Smooth muscle cell (in vitro differentiated cells): ENCODE data around the gene IGFBP1. TPM values are rescaled to one million over a fixed set of nuclear protein-coding genes. Genes with fewer than 3 reads are reported as not detected.
"Not testable (repeated sequence)": the region's sequence is repeated elsewhere in the genome, so short reads cannot be mapped to it uniquely, and the experiment has no call there.

Experiments
- DNase-seq: peaks from one replicate; lab custom pipeline; 2025; ENCODE audit not compliant: unreplicated experiment; lab: John Stamatoyannopoulos, UW
- H2AFZ ChIP-seq: fragments of 200-600 bp; sonication (generic); 2 replicates; pipeline ENCODE4 v1.6.0; 2016; ENCODE audit warnings: antibody characterized with exemption, low read depth, mild to moderate bottlenecking
- H3F3A ChIP-seq: fragments of 200-600 bp; sonication (generic); 2 replicates; pipeline ENCODE4 v1.6.0; 2017; ENCODE audit warnings: antibody characterized with exemption, low read depth
- H3K27ac ChIP-seq: fragments of 200-600 bp; sonication (generic); 2 replicates; pipeline ENCODE4 v1.5.1; 2016; ENCODE audit warnings: low read depth, mild to moderate bottlenecking
- H3K27me3 ChIP-seq: fragments of 200-600 bp; sonication (generic); 2 replicates; pipeline ENCODE4 v1.6.1; 2016; ENCODE audit warnings: low read depth, mild to moderate bottlenecking
- H3K36me3 ChIP-seq: fragments of 200-600 bp; sonication (generic); 2 replicates; pipeline ENCODE4 v1.5.1; 2016; ENCODE audit warnings: low read depth
- H3K4me1 ChIP-seq: fragments of 200-600 bp; sonication (generic); 2 replicates; pipeline ENCODE4 v1.5.1; 2016; ENCODE audit warnings: low read depth
- H3K4me2 ChIP-seq: fragments of 200-600 bp; sonication (generic); 2 replicates; pipeline ENCODE4 v1.6.0; 2016; ENCODE audit warnings: mild to moderate bottlenecking
- H3K4me3 ChIP-seq: fragments of 200-600 bp; sonication (generic); 2 replicates; pipeline ENCODE4 v1.5.1; 2016; ENCODE audit warnings: mild to moderate bottlenecking
- H3K79me2 ChIP-seq: fragments of 200-600 bp; sonication (generic); 2 replicates; pipeline ENCODE4 v1.6.0; 2016; ENCODE audit warnings: low read depth, mild to moderate bottlenecking
- H3K9ac ChIP-seq: fragments of 200-600 bp; sonication (generic); 2 replicates; pipeline ENCODE4 v1.6.0; 2016; ENCODE audit warnings: low read depth
- H3K9me3 ChIP-seq: fragments of 200-600 bp; sonication (generic); replicated peaks from 2 replicates; pipeline ENCODE4 v1.5.1; 2016; ENCODE audit warnings: low read depth
- H4K20me1 ChIP-seq: fragments of 200-600 bp; sonication (generic); 2 replicates; pipeline ENCODE4 v1.6.0; 2016; ENCODE audit warnings: low read depth
- WGBS: methylation state at CpG from one replicate; pipeline ENCODE4 v1.1.7; 2016; ENCODE audit warnings: low lambda C conversion rate; 5-methylcytosine and 5-hydroxymethylcytosine counted together
- polyA plus RNA-seq: library from polyadenylated mRNA; unstranded; fragments of >200 nt; fragmentation: Nextera tagmentation; extraction: Ambion mirVana; gene quantifications from 2 replicates; pipeline ENCODE4 v1.2.1, GENCODE V29; 2016
- total RNA-seq: library from RNA; depleted of rRNA; stranded (reverse); fragments of >200 nt; gene quantifications from 2 replicates; pipeline ENCODE4 v1.2.3, GENCODE V29; 2014
- TF ChIP-seq, protein P1 (sequence below): fragments of 200-600 bp; sonication (generic); IDR thresholded peaks from 2 replicates; pipeline ENCODE4 v1.5.1; 2017; ENCODE audit warnings: borderline replicate concordance, mild to moderate bottlenecking, antibody characterized with exemption; ENCODE audit not compliant: insufficient read depth, poor library complexity, severe bottlenecking

Gene IGFBP1
- total RNA-seq (not detected in 2 replicates), polyA plus RNA-seq (0.31 TPM in 1 of 2 replicates, not detected in the other)

GRCh38 chr7:45888185-45888992 is at the start of gene IGFBP1:
Gene IGFBP1 (plus strand): TSS chr7:45888488. CDS start chr7:45888653, 165 bp downstream.
- H3K27me3 ChIP-seq = peaks cover 30% of the 10 kb centered on the region
- H3F3A ChIP-seq = no peaks in the 10 kb centered on the region
- TF ChIP-seq, protein P1, sequence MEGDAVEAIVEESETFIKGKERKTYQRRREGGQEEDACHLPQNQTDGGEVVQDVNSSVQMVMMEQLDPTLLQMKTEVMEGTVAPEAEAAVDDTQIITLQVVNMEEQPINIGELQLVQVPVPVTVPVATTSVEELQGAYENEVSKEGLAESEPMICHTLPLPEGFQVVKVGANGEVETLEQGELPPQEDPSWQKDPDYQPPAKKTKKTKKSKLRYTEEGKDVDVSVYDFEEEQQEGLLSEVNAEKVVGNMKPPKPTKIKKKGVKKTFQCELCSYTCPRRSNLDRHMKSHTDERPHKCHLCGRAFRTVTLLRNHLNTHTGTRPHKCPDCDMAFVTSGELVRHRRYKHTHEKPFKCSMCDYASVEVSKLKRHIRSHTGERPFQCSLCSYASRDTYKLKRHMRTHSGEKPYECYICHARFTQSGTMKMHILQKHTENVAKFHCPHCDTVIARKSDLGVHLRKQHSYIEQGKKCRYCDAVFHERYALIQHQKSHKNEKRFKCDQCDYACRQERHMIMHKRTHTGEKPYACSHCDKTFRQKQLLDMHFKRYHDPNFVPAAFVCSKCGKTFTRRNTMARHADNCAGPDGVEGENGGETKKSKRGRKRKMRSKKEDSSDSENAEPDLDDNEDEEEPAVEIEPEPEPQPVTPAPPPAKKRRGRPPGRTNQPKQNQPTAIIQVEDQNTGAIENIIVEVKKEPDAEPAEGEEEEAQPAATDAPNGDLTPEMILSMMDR = no peak
- no peak within 1 kb of the TSS for H3K9ac ChIP-seq
- no peaks in the 10 kb centered on the region for H3K9me3 ChIP-seq
- no peaks in the 10 kb centered on the region for H4K20me1 ChIP-seq
- H3K27ac ChIP-seq = no peak within 1 kb of the TSS
- 8% methylated on average over 62 of the region's 73 CpGs for WGBS
- H3K4me3 ChIP-seq = peak within 1 kb of the TSS; percentile 55
- no peak for DNase-seq
- peak within 1 kb of the TSS; percentile 94 for H3K4me2 ChIP-seq
- no peaks in the 10 kb centered on the region for H3K79me2 ChIP-seq
- peak within 1 kb of the TSS; percentile 76 for H2AFZ ChIP-seq
- H3K4me1 ChIP-seq = no peaks in the 10 kb centered on the region
- H3K36me3 ChIP-seq = no peaks in the 10 kb centered on the region

DNA sequence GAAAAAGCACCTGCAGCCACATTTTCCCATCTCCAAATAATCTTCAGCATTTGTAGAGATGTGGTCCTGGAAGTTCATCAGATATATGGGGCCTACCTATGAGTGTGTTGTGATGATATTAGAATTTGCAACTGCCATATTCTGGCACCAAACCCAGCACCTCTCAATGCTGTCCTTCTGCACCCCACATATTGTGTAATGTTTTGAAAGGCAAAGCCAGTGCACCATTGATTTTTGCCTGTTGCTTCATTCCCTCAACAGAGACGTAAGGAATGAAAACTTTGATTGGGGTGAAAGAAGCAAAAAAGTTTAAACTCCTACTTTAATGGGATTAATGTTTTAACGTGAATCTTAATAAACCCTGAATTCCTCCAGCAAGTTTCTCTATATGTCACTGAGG is 49.4 kb upstream of the IGFBP1 start:
- H2AFZ ChIP-seq, H4K20me1 ChIP-seq, H3K27ac ChIP-seq, H3K36me3 ChIP-seq, H3K79me2 ChIP-seq, H3K4me1 ChIP-seq, H3F3A ChIP-seq, H3K4me2 ChIP-seq, H3K4me3 ChIP-seq, H3K27me3 ChIP-seq, H3K9me3 ChIP-seq, H3K9ac ChIP-seq, DNase-seq: not testable (repeated sequence)
- WGBS = 79% methylated on average over 2 of the region's 2 CpGs

DNA sequence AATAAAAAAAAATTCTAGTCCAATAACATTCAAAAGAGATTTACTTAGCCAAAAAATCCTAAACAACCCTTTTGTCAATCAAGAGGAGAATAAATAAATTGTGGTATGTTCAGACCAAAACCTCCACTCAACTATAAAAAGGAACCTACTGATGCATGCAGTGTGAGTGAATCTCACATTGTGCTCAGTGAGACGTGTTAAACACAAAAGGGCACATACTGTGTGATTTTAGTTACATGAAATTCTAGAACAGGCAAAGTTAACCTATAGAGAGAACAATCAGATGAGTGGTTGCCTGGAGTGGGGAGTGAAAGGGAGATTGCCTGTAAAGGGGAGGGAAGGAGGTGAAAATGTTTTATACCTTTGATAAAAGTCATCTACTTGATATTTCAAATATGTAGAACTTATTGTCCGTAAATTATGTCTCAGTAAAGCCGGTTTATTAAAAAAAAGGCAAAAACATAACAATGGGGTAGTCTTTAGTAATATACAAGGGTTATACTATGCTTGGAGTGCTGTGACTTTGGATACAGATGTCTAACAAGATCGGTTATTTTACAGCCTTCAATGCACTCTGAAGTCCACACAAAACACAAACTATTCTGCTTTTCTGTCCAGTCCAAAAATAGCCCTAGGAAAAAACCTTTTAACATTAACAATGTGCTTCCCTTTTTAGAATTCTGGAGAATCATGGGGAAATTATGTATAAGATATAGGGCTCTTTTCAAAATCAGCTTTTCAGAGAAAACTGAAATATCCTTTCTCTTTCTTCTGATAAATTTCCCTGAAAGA is 46.2 kb upstream of the IGFBP1 start:
- H4K20me1 ChIP-seq, H3K9ac ChIP-seq, H3K27ac ChIP-seq, H3K27me3 ChIP-seq, H3K79me2 ChIP-seq, H2AFZ ChIP-seq, H3F3A ChIP-seq, H3K36me3 ChIP-seq, H3K9me3 ChIP-seq, H3K4me2 ChIP-seq, H3K4me3 ChIP-seq, H3K4me1 ChIP-seq, DNase-seq: not testable (repeated sequence)
- 77% methylated on average over 4 of the region's 4 CpGs for WGBS

DNA sequence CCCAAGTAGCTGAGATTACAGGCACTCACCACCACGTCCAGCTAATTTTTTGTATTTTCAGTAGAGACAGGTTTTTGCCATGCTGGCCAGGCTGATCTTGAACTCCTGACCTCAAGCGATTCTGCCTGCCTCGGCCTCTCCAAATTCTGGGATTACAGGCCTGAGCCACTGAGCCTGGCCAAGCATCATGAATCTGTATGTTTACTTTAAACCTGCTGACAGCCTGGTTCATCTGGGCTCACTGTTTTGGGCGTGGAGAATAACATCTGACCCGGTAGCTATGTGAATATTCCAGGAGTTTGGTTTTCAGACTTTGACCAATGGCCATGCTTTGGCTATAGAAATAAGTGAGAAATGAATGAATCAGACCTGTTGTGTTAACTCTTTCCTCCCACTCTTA is 41.8 kb upstream of the IGFBP1 start:
- H3K9me3 ChIP-seq, H3K27me3 ChIP-seq, H3K4me1 ChIP-seq, H4K20me1 ChIP-seq, H3K36me3 ChIP-seq, H3K27ac ChIP-seq, H3K4me2 ChIP-seq, H2AFZ ChIP-seq, H3K4me3 ChIP-seq, H3K79me2 ChIP-seq, H3F3A ChIP-seq, DNase-seq, H3K9ac ChIP-seq: not testable (repeated sequence)
- 80% methylated on average over 5 of the region's 5 CpGs for WGBS

DNA sequence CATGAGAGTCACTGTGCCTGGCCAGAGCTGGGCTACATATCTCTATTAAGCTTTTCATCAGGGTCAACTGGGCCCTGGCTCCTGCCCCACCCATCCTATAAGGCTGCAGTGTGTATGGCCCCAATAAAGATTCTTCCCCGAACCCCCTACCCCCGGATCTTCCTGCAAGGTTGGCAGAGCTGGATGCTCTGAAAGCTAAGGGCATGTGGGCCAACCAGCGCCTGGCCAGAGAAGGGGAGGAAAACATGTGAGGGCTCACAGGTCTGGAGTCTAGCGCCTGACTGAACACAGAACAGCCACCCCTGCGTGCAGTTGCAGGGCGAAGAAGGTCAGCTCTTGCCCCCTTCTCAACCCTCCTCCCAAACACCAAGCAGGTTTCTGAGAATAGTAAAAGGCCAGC is 39.6 kb upstream of the IGFBP1 start:
- not testable (repeated sequence) for H3K4me2 ChIP-seq, H4K20me1 ChIP-seq, H3K4me3 ChIP-seq, H2AFZ ChIP-seq, H3K9ac ChIP-seq, H3K27me3 ChIP-seq, H3K4me1 ChIP-seq, H3F3A ChIP-seq, H3K27ac ChIP-seq, H3K36me3 ChIP-seq, DNase-seq, H3K9me3 ChIP-seq, H3K79me2 ChIP-seq
- WGBS = 95% methylated on average over 6 of the region's 6 CpGs

DNA sequence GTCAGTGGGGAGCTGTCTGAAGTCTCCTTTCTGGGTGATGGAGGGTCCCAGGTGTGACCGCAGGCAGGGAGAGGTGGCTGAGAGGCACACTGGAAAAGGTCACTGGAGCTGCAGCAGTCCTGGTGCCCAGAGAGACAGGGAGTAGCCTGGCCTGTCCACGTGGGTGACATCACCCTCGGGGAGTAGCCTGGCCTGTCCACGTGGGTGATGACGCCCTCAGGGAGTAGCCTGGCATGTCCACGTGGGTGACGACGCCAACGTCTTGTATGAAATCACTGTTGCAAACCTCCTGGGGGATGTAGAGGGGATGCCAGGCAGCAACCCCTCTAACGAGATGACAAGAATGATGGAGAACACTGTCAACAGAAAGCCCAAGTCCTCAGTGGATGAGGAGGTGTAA is 35.3 kb upstream of the IGFBP1 start:
- not testable (repeated sequence) for H3K9me3 ChIP-seq, H3K36me3 ChIP-seq, H2AFZ ChIP-seq, H4K20me1 ChIP-seq, H3K9ac ChIP-seq, H3K4me1 ChIP-seq, H3K27me3 ChIP-seq, DNase-seq, H3K4me2 ChIP-seq, H3F3A ChIP-seq, H3K27ac ChIP-seq, H3K79me2 ChIP-seq, H3K4me3 ChIP-seq
- 78% methylated on average over 10 of the region's 10 CpGs for WGBS

GRCh38 chr7:45853491-45853890 is 34.8 kb upstream of the IGFBP1 start:
- H3K27ac ChIP-seq, H3K4me2 ChIP-seq, DNase-seq, H2AFZ ChIP-seq, H3K36me3 ChIP-seq, H3K27me3 ChIP-seq, H3K9me3 ChIP-seq, H3K79me2 ChIP-seq, H3K4me1 ChIP-seq, H3K9ac ChIP-seq, H3K4me3 ChIP-seq, H3F3A ChIP-seq, H4K20me1 ChIP-seq: not testable (repeated sequence)
- WGBS = 90% methylated on average over 8 of the region's 8 CpGs
